Measurements from ENCODE around the gene KLHL36. TPM values are rescaled to one million over a fixed set of nuclear protein-coding genes. Genes with fewer than 3 reads are reported as not detected.
A peak's percentile ranks its signal among the peaks of the same experiment; 100 is the strongest.

Gene KLHL36
- total RNA-seq, 1 experiment from 2014 or later, result 79.0 TPM

- ATAC-seq, result peak; percentile 96
- H3K27ac ChIP-seq (ENCODE audit: low read depth, low read length), result no peak overlapping the region
- peaks cover 13% of the 10 kb centered on the region; the same call in 1 of the 2 replicates for H3K27me3 ChIP-seq (ENCODE audit: insufficient read depth, low read length)
- intact Hi-C loops (cut with micrococcal nuclease), result loop anchor here (1.0 kb wide), 2 partner anchors 54 to 298 kb away; no protein-coding TSS in a partner anchor
- no peak overlapping the region for H3K9ac ChIP-seq (ENCODE audit: low read length)
- no peaks in the 10 kb centered on the region for H4K20me1 ChIP-seq (ENCODE audit: insufficient read depth)
- BruUV-seq (replicated peaks), result no TSS peak
- ChIA-PET CTCF (interaction anchor here (0.6 to 4.3 kb wide), 26 partner anchors 9 to 304 kb away, joined by 3 to 34 read pairs (median 4); partner anchors contain the start of genes ATP2C2 and KLHL36), POLR2A (interaction anchor here (1.3 kb wide), 2 partner anchors 12 to 53 kb away, joined by 3 read pairs; no protein-coding TSS in a partner anchor), RAD21 (ENCODE audit: low non-redundant PET in 1 of 2, low total read pairs in 2 of 2, uncharacterized antibody in 2 of 2, unreplicated experiment in 2 of 2) (interaction anchor here (0.6 to 0.8 kb wide), 4 partner anchors 51 to 301 kb away, joined by 3 to 4 read pairs (median 4); no protein-coding TSS in a partner anchor)
- no peaks in the 10 kb centered on the region for H3K36me3 ChIP-seq (ENCODE audit: control insufficient read depth in 1 of 2, insufficient read depth in 2 of 2, low read length in 2 of 2)
- H3K4me1 ChIP-seq (ENCODE audit: control insufficient read depth in 1 of 2, insufficient read depth in 2 of 2, low read length in 2 of 2), result peaks cover 0 to 5% of the 10 kb centered on the region in 2 experiments; a peak in 1 of 4 replicates
- peak overlapping the region; percentile 33 for H3K4me2 ChIP-seq (ENCODE audit: low read length)
- TF ChIP-seq SP1 (IDR thresholded peaks at IDR 0.05; ENCODE audit: low read depth), result no peak
- TF ChIP-seq POLR2A (IDR thresholded peaks at IDR 0.05; ENCODE audit: borderline replicate concordance, extremely low read depth, insufficient read depth, insufficient read length), result no peak
- no peak for TF ChIP-seq SRF (IDR thresholded peaks at IDR 0.05; ENCODE audit: low read depth)
- peak; percentile 85 to 97 (median 95) for TF ChIP-seq CTCF (IDR thresholded peaks at IDR 0.05 in 2 of 3, conservative IDR thresholded peaks at IDR 0.05 in 1 of 3; ENCODE audit: borderline replicate concordance in 1 of 3, insufficient read depth in 1 of 3, low read depth in 2 of 3, low read length in 2 of 3)
- TF ChIP-seq POLR2AphosphoS5 (IDR thresholded peaks at IDR 0.05; ENCODE audit: low read depth, low read length), result no peak
- TF ChIP-seq RAD21 (IDR thresholded peaks at IDR 0.05; ENCODE audit: low read depth), result peak; percentile 72
- H3K79me2 ChIP-seq (ENCODE audit: insufficient read depth, low read length), result no peaks in the 10 kb centered on the region
- H3K4me3 ChIP-seq (replicated peaks in 1 of 2; ENCODE audit: low read depth in 1 of 2, low read length in 2 of 2), result no peak overlapping the region
- no peak overlapping the region for H2AFZ ChIP-seq (ENCODE audit: low read depth, low read length, poor library complexity, severe bottlenecking)
- peak; percentile 48 for DNase-seq (ENCODE audit: low read depth, low spot score)
- H3K9me3 ChIP-seq (ENCODE audit: control insufficient read depth in 1 of 2, insufficient read depth in 1 of 2, low read depth in 1 of 2, low read length in 2 of 2), result no peaks in the 10 kb centered on the region
- H3K9me2 ChIP-seq (ENCODE audit: insufficient read depth), result no peaks in the 10 kb centered on the region
Measured at GRCh38 chr16:84672276-84673202, 24.2 kb downstream of the KLHL36 start.
